ENCODE data around the gene KCNB1. TPM values are rescaled to one million over a fixed set of nuclear protein-coding genes. Genes with fewer than 3 reads are reported as not detected.
A peak's percentile ranks its signal among the peaks of the same experiment; 100 is the strongest.

Gene KCNB1
- total RNA-seq, 1 donor from 2014 or later: 6.1 TPM

GRCh38 chr20:49360242-49360968 lies 122.1 kb downstream of the KCNB1 start:
- no peak for DNase-seq (ENCODE audit: low read depth)

GRCh38 chr20:49356676-49357075 lies 125.8 kb downstream of the KCNB1 start:
- peak; percentile 94 for DNase-seq (ENCODE audit: low read depth)

- no peak for DNase-seq (ENCODE audit: low read depth)
Observed at GRCh38 chr20:49354673-49355072, 127.8 kb downstream of the KCNB1 start.

GRCh38 chr20:49353348-49353747 lies 129.1 kb downstream of the KCNB1 start:
- no peak for DNase-seq (ENCODE audit: low read depth)

- DNase-seq (ENCODE audit: low read depth): no peak
Observed at GRCh38 chr20:49352751-49353150, 129.7 kb downstream of the KCNB1 start.

GRCh38 chr20:49351775-49352174 lies 130.7 kb downstream of the KCNB1 start:
- no peak for DNase-seq (ENCODE audit: low read depth)

GRCh38 chr20:49349694-49350252 lies 132.7 kb downstream of the KCNB1 start:
- no peak for DNase-seq (ENCODE audit: low read depth)

- DNase-seq (ENCODE audit: low read depth): no peak
Observed at GRCh38 chr20:49349078-49349477, 133.4 kb downstream of the KCNB1 start.

- DNase-seq (ENCODE audit: low read depth): no peak
Observed at GRCh38 chr20:49348563-49348962, 133.9 kb downstream of the KCNB1 start.

- DNase-seq (ENCODE audit: low read depth): no peak
Observed at GRCh38 chr20:49347156-49347555, 135.3 kb downstream of the KCNB1 start.

- peak; percentile 87 for DNase-seq (ENCODE audit: low read depth)
Observed at GRCh38 chr20:49346682-49347081, 135.8 kb downstream of the KCNB1 start.

GRCh38 chr20:49345524-49345923 lies 136.9 kb downstream of the KCNB1 start:
- DNase-seq (ENCODE audit: low read depth): peak; percentile 98

GRCh38 chr20:49344975-49345374 lies 137.5 kb downstream of the KCNB1 start:
- DNase-seq (ENCODE audit: low read depth): peak; percentile 99

- DNase-seq (ENCODE audit: low read depth): no peak
Observed at GRCh38 chr20:49344140-49344539, 138.3 kb downstream of the KCNB1 start.

GRCh38 chr20:49343246-49343645 lies 139.2 kb downstream of the KCNB1 start:
- peak; percentile 96 for DNase-seq (ENCODE audit: low read depth)

GRCh38 chr20:49340161-49340966 lies 142.1 kb downstream of the KCNB1 start:
- DNase-seq (ENCODE audit: low read depth): peak; percentile 67

- no peak for DNase-seq (ENCODE audit: low read depth)
Observed at GRCh38 chr20:49339123-49339522, 143.3 kb downstream of the KCNB1 start.

GRCh38 chr20:49338061-49338460 lies 144.4 kb downstream of the KCNB1 start:
- DNase-seq (ENCODE audit: low read depth): peak; percentile 88

- DNase-seq (ENCODE audit: low read depth): no peak
Observed at GRCh38 chr20:49337357-49337756, 145.1 kb downstream of the KCNB1 start.

- DNase-seq (ENCODE audit: low read depth): no peak
Observed at GRCh38 chr20:49336786-49337185, 145.7 kb downstream of the KCNB1 start.

GRCh38 chr20:49335476-49335875 lies 147.0 kb downstream of the KCNB1 start:
- no peak for DNase-seq (ENCODE audit: low read depth)
